NOMO-1 treated with dmso at 0.1 percent for 144 hours (cell line): Measurements from ENCODE around the gene ITGB2.

ENCODE experiments used
- DNase-seq: peaks from one replicate; lab custom pipeline; 2025; ENCODE audit not compliant: unreplicated experiment; lab: John Stamatoyannopoulos, UW

ITGB2 gene

GRCh38 chr21:44898851-44899767, 21.6 kb downstream of the ITGB2 start:
- no peak for DNase-seq

GRCh38 chr21:44898011-44898488, 22.6 kb downstream of the ITGB2 start:
- no peak for DNase-seq

GRCh38 chr21:44897326-44898010, 23.2 kb downstream of the ITGB2 start:
- no peak for DNase-seq

- no peak for DNase-seq
These were observed 24.0 kb downstream of the ITGB2 start for GRCh38 chr21:44896561-44897286.

- no peak for DNase-seq
These were observed 24.8 kb downstream of the ITGB2 start for GRCh38 chr21:44895859-44896258.

- DNase-seq = no peak
These were observed 25.9 kb downstream of the ITGB2 start for GRCh38 chr21:44894687-44895302.

GRCh38 chr21:44893948-44894656, 26.6 kb downstream of the ITGB2 start:
- no peak for DNase-seq

GRCh38 chr21:44893278-44893556, 27.5 kb downstream of the ITGB2 start:
- DNase-seq = no peak

GRCh38 chr21:44892536-44893277, 28.0 kb downstream of the ITGB2 start:
- DNase-seq = peak; percentile 14

GRCh38 chr21:44892095-44892494, 28.6 kb downstream of the ITGB2 start:
- no peak for DNase-seq

- DNase-seq = no peak
These were observed 29.1 kb downstream of the ITGB2 start for GRCh38 chr21:44891631-44892031.

GRCh38 chr21:44890961-44891541, 29.6 kb downstream of the ITGB2 start:
- no peak for DNase-seq

- no peak for DNase-seq
These were observed 30.3 kb downstream of the ITGB2 start for GRCh38 chr21:44890338-44890931.

GRCh38 chr21:44889625-44890337, 30.9 kb downstream of the ITGB2 start:
- DNase-seq = no peak

- no peak for DNase-seq
These were observed 31.8 kb downstream of the ITGB2 start for GRCh38 chr21:44888581-44889550.

GRCh38 chr21:44887807-44888580, 32.7 kb downstream of the ITGB2 start:
- DNase-seq = no peak
